ENCODE data around the gene TBC1D3C.
"Not testable (repeated sequence)": the region's sequence is repeated elsewhere in the genome, so short reads cannot be mapped to it uniquely, and the experiment has no call there.

Gene TBC1D3C

GRCh38 chr17:38068534-38068933, at the start of gene TBC1D3C:
TSS of gene TBC1D3C (minus strand) at chr17:38068634. CDS start at chr17:38067066, 1,568 bp downstream.
- DNase-seq = not testable (repeated sequence)

GRCh38 chr17:38099262-38099661, 30.8 kb upstream of the TBC1D3C start:
- DNase-seq = not testable (repeated sequence)

- DNase-seq = not testable (repeated sequence)
Measured at GRCh38 chr17:38094059-38094694, 25.7 kb upstream of the TBC1D3C start.

- not testable (repeated sequence) for DNase-seq
Measured at GRCh38 chr17:38088120-38088519, 19.7 kb upstream of the TBC1D3C start.

GRCh38 chr17:38087344-38087743, 18.9 kb upstream of the TBC1D3C start:
- not testable (repeated sequence) for DNase-seq

Measured in retina (tissue), 1 donor.